Colonic mucosa (tissue), 4 donors: ENCODE data around the gene MECP2. TPM values are rescaled to one million over a fixed set of nuclear protein-coding genes. Genes with fewer than 3 reads are reported as not detected.

Experiments
- DNase-seq: peaks from one replicate; pipeline ENCODE4 v3.0.0-alpha.2; 2020
- H3K27ac ChIP-seq: fragments of 200-600 bp; one replicate; pipeline ENCODE4 v1.8.0; 2021
- H3K27me3 ChIP-seq: fragments of 200-600 bp; one replicate; pipeline ENCODE4 v1.8.0; 2021
- H3K36me3 ChIP-seq: fragments of 200-600 bp; one replicate; pipeline ENCODE4 v1.8.0; 2021
- H3K4me1 ChIP-seq: fragments of 200-600 bp; one replicate; pipeline ENCODE4 v1.8.0; 2021; ENCODE audit warnings: mild to moderate bottlenecking
- H3K4me3 ChIP-seq: fragments of 200-600 bp; one replicate; pipeline ENCODE4 v1.8.0; 2021
- H3K9ac ChIP-seq, 2 donors: one replicate each; pipeline ENCODE4 v1.7.0; 2013; ENCODE audit warnings: control low read depth in 2 of 2, low read depth in 2 of 2, low read length in 2 of 2
- H3K9me3 ChIP-seq: fragments of 200-600 bp; one replicate; pipeline ENCODE4 v1.8.0; 2021
- CTCF ChIP-seq: fragments of 200-600 bp; IDR thresholded peaks from one replicate; pipeline ENCODE4 v1.8.0; 2022; ENCODE audit warnings: antibody characterized with exemption, mild to moderate bottlenecking
- intact Hi-C: fragments of 100-400 bp; cut with DNase I; formaldehyde crosslinking; loops from one replicate; pipeline ENCODE4 v1.14.1; 2022
- total RNA-seq, 2 donors: library from RNA; stranded (reverse); fragmentation: NEBNext Ultra II Directional in 1 of 2; extraction: Animal tissue kit (Norgen Biotek cat#: 25700) in 1 of 2; gene quantifications; one replicate each; pipeline ENCODE4 v1.2.1, GENCODE V29; 2021
- donor health status: healthy.
- donor health status: DM: no; HTN: no; CAD: no.
- donor health status: DM: no; HTN: no; CAD: no.

Gene MECP2
- total RNA-seq, 2 donors from 2014 or later: 28.3 to 29.7 TPM

DNA sequence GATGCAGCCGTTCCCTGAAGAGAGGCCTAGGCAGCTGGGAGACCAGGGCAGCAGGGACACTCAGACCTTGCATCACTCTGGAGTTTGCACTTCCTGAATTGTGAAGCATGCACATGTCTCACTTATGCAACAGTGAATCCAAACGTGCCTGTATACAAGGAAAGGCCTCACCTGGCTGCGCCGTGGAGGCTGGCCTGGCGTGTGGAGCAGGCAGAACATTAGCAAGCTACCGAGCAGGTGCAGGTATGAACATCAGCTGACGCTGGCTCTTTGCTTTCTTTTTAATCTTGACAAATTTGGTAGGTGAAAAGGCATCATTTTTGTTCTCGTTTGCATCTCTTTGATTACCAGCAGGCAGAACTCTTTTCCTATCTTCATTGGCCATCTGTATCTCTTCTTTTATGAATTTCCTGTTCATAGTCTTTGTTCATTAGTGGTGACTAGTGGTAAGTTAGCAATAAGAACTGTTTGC lies 40.7 kb downstream of the MECP2 start:
- Histone ChIP-seq H3K27ac (no peak overlapping the region), H3K4me1 (peaks cover 5% of the 10 kb centered on the region), H3K36me3 (no peaks in the 10 kb centered on the region), H3K27me3 (no peaks in the 10 kb centered on the region), H3K9ac (no peak overlapping the region), H3K9me3 (no peaks in the 10 kb centered on the region), H3K4me3 (no peak overlapping the region)
- no peak for DNase-seq
- TF ChIP-seq CTCF: no peak
- intact Hi-C loops: no loop called here

- Histone ChIP-seq H3K27me3 (no peaks in the 10 kb centered on the region), H3K9ac (no peak overlapping the region), H3K4me1 (no peaks in the 10 kb centered on the region), H3K27ac (no peak overlapping the region), H3K9me3 (no peaks in the 10 kb centered on the region), H3K36me3 (no peaks in the 10 kb centered on the region), H3K4me3 (no peak overlapping the region)
- peak; percentile 86 for DNase-seq
- intact Hi-C loops: no loop called here
- TF ChIP-seq CTCF: peak; percentile 75
Observed at GRCh38 chrX:154051201-154051810, 46.2 kb downstream of the MECP2 start.

DNA sequence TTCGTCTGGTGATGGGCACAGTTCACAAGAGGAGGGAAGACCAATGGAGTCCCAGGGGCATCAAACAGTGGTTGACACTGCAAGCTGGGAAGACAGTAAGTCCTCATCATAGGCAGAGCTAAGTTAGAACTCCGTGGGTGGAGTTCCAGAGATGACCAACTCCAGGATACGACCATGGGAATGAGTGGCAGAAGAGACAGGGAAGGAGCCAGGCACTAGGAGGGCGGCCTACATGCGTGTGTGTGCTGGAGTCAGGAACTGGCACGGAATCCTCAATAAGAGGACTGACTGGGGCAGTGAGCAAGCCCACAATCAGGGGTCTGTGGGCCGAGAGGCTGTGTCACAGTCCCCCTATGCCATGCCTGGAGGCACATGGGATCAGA lies 47.4 kb downstream of the MECP2 start:
- Histone ChIP-seq H3K9me3 (no peaks in the 10 kb centered on the region), H3K36me3 (no peaks in the 10 kb centered on the region), H3K9ac (no peak overlapping the region), H3K27me3 (no peaks in the 10 kb centered on the region), H3K4me1 (no peaks in the 10 kb centered on the region), H3K27ac (no peak overlapping the region), H3K4me3 (no peak overlapping the region)
- intact Hi-C loops: no loop called here
- no peak for DNase-seq
- TF ChIP-seq CTCF: no peak

- Histone ChIP-seq H3K4me1 (no peaks in the 10 kb centered on the region), H3K9ac (no peak overlapping the region), H3K27ac (no peak overlapping the region), H3K4me3 (no peak overlapping the region), H3K36me3 (no peaks in the 10 kb centered on the region), H3K9me3 (no peaks in the 10 kb centered on the region), H3K27me3 (no peaks in the 10 kb centered on the region)
- TF ChIP-seq CTCF: no peak
- intact Hi-C loops: no loop called here
- no peak for DNase-seq
Observed at GRCh38 chrX:154049209-154050112, 48.1 kb downstream of the MECP2 start.

GRCh38 chrX:154048398-154048797 lies 49.1 kb downstream of the MECP2 start:
- TF ChIP-seq CTCF: no peak
- no peak overlapping the region for H3K9ac ChIP-seq
- DNase-seq: no peak
- no peaks in the 10 kb centered on the region for H3K4me1 ChIP-seq
- no peaks in the 10 kb centered on the region for H3K27me3 ChIP-seq
- H3K4me3 ChIP-seq: no peak overlapping the region
- intact Hi-C loops: no loop called here
- H3K36me3 ChIP-seq: no peaks in the 10 kb centered on the region
- no peaks in the 10 kb centered on the region for H3K9me3 ChIP-seq
- no peak overlapping the region for H3K27ac ChIP-seq
